SH-SY5Y (cell line): Measurements from ENCODE around the gene SRP9.

Experiments used
- GATA2 ChIP-seq: IDR thresholded peaks from 2 replicates; pipeline ENCODE4 v1.6.1; 2011; ENCODE audit warnings: mild to moderate bottlenecking, low read depth, low read length
- GATA3 ChIP-seq: IDR thresholded peaks from 2 replicates; pipeline ENCODE4 v1.6.1; 2011; ENCODE audit warnings: low read depth, mild to moderate bottlenecking, low read length, moderate library complexity

- no peak for TF ChIP-seq GATA3
- TF ChIP-seq GATA2 = no peak
Observed at GRCh38 chr1:225736437-225737098, 41.1 kb upstream of the SRP9 start.
